ENCODE measurements around the gene AKAP1. TPM values are rescaled to one million over a fixed set of nuclear protein-coding genes. Genes with fewer than 3 reads are reported as not detected.

The AKAP1 gene
- polyA plus RNA-seq, 1 donor (not counting 4 experiments of a cell fraction or from before 2014, with no cell fraction given) = 24.1 TPM

- peaks cover 50% of the 10 kb centered on the region for H3K79me2 ChIP-seq (ENCODE audit: control insufficient read depth, insufficient read depth, low read length)
- peaks cover 14% of the 10 kb centered on the region for H3K4me1 ChIP-seq (ENCODE audit: control insufficient read depth, extremely low read depth, insufficient read depth, low read length)
- no peak for DNase-seq (ENCODE audit: low read depth, low spot score)
- peak overlapping the region; percentile 72 for H3K4me2 ChIP-seq (ENCODE audit: control insufficient read depth, extremely low read depth, insufficient read depth, low read depth, low read length)
- FAIRE-seq = no peak
- H3K27me3 ChIP-seq (ENCODE audit: control insufficient read depth, extremely low read depth, insufficient read depth, low read length) = no peaks in the 10 kb centered on the region
- TF ChIP-seq CTCF (optimal IDR thresholded peaks at IDR 0.05 in 1 of 3, IDR thresholded peaks at IDR 0.05 in 1 of 3, conservative IDR thresholded peaks at IDR 0.05 in 1 of 3; ENCODE audit: extremely low read depth in 1 of 3, insufficient read depth in 2 of 3, low read length in 3 of 3) (no peak), EZH2 (IDR thresholded peaks at IDR 0.05; ENCODE audit: low read length) (no peak)
- peak overlapping the region; percentile 87 for H2AFZ ChIP-seq (ENCODE audit: control insufficient read depth, low read length)
- peak overlapping the region; percentile 81 for H3K9ac ChIP-seq (ENCODE audit: control insufficient read depth, extremely low read depth, insufficient read depth, low read length)
- H3K9me3 ChIP-seq (ENCODE audit: control insufficient read depth, low read depth, low read length) = no peaks in the 10 kb centered on the region
- dilution Hi-C loops (cut with MboI; ENCODE audit: extremely low pct_ligation_motif_present, low sequenced_read_pairs) = no loop called here
- peak overlapping the region; percentile 70 to 88 (median 82) for H3K4me3 ChIP-seq (ENCODE audit: control insufficient read depth in 2 of 3, extremely low read depth in 1 of 3, insufficient read depth in 2 of 3, low read depth in 1 of 3, low read length in 3 of 3)
- H3K36me3 ChIP-seq (ENCODE audit: control insufficient read depth in 2 of 2, extremely low read depth in 1 of 2, insufficient read depth in 2 of 2, low read length in 2 of 2) = no peaks in the 10 kb centered on the region
- H3K9me1 ChIP-seq (ENCODE audit: control insufficient read depth, extremely low read depth, insufficient read depth, low read length) = no peaks in the 10 kb centered on the region
- no peaks in the 10 kb centered on the region for H4K20me1 ChIP-seq (ENCODE audit: control insufficient read depth, extremely low read depth, insufficient read depth, low read length)
- peak overlapping the region; percentile 68 for H3K27ac ChIP-seq (ENCODE audit: control insufficient read depth, insufficient read depth, low read length)
Measured at GRCh38 chr17:57086069-57086930, 1.3 kb downstream of the AKAP1 start.

DNA sequence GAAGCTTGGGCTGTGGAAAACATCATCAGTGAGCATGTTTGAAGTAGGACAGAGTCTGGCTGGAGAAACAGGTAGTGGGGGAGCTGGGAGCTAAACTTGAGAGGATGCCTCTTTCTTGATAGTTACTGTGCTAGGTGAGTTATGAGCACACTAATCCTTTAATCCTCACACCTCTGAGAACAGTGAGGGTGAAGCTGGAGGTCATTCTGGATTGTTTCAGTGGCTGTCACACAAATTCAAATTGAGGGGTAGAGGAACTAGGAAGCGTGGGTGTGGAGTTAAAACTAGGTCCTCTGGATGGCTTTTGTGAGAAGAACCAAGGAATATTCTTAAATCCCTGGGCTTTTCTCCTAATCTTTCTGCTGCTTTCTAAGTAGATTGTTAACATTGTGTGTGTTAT is 3.3 kb downstream of the AKAP1 start:
- DNase-seq (ENCODE audit: low read depth, low spot score) (no peak), FAIRE-seq (no peak)
- Histone ChIP-seq H2AFZ (ENCODE audit: control insufficient read depth, low read length) (no peak overlapping the region), H3K79me2 (ENCODE audit: control insufficient read depth, insufficient read depth, low read length) (peaks cover 70% of the 10 kb centered on the region), H3K9ac (ENCODE audit: control insufficient read depth, extremely low read depth, insufficient read depth, low read length) (no peak overlapping the region), H3K27ac (ENCODE audit: control insufficient read depth, insufficient read depth, low read length) (no peak overlapping the region), H3K4me3 (ENCODE audit: control insufficient read depth in 2 of 3, extremely low read depth in 1 of 3, insufficient read depth in 2 of 3, low read depth in 1 of 3, low read length in 3 of 3) (no peak overlapping the region), H3K9me1 (ENCODE audit: control insufficient read depth, extremely low read depth, insufficient read depth, low read length) (peaks cover 2% of the 10 kb centered on the region), H4K20me1 (ENCODE audit: control insufficient read depth, extremely low read depth, insufficient read depth, low read length) (peaks cover 3% of the 10 kb centered on the region), H3K36me3 (ENCODE audit: control insufficient read depth in 2 of 2, extremely low read depth in 1 of 2, insufficient read depth in 2 of 2, low read length in 2 of 2) (no peaks in the 10 kb centered on the region), H3K27me3 (ENCODE audit: control insufficient read depth, extremely low read depth, insufficient read depth, low read length) (no peaks in the 10 kb centered on the region), H3K4me2 (ENCODE audit: control insufficient read depth, extremely low read depth, insufficient read depth, low read depth, low read length) (no peak overlapping the region), H3K4me1 (ENCODE audit: control insufficient read depth, extremely low read depth, insufficient read depth, low read length) (peaks cover 23% of the 10 kb centered on the region), H3K9me3 (ENCODE audit: control insufficient read depth, low read depth, low read length) (no peaks in the 10 kb centered on the region)
- TF ChIP-seq CTCF (optimal IDR thresholded peaks at IDR 0.05 in 1 of 3, IDR thresholded peaks at IDR 0.05 in 1 of 3, conservative IDR thresholded peaks at IDR 0.05 in 1 of 3; ENCODE audit: extremely low read depth in 1 of 3, insufficient read depth in 2 of 3, low read length in 3 of 3) = no peak
- no peak for TF ChIP-seq EZH2 (IDR thresholded peaks at IDR 0.05; ENCODE audit: low read length)
- dilution Hi-C loops (cut with MboI; ENCODE audit: extremely low pct_ligation_motif_present, low sequenced_read_pairs) = no loop called here
